ENCODE results near the gene TRPM2. TPM values are rescaled to one million over a fixed set of nuclear protein-coding genes. Genes with fewer than 3 reads are reported as not detected.

The TRPM2 gene
- total RNA-seq, 1 donor from 2014 or later: 2.8 TPM

DNA sequence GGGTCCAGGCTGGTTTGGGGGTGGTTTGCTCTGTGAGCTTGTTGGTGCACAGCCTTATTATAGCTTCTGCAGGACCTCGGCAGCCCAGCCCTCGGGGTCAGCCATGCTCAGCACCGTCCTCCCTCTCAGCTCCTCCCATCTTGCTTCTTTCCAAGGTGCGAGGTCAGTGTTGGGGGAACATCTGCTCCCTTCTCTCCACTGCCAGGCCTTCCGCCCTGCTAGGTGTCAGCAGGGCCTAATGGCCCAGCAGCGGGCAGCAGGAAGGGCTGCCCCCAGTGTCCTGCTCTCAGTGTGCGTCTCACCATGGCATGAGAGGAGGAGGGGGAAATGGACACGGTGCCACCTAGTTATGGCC is 65.4 kb downstream of the TRPM2 start:
- no peaks in the 10 kb centered on the region for H3K27me3 ChIP-seq (ENCODE audit: control insufficient read depth, insufficient read depth, low read length)
- TF ChIP-seq CTCF (IDR thresholded peaks at IDR 0.05; ENCODE audit: insufficient read depth, low read length, poor library complexity, severe bottlenecking): no peak
- DNase-seq (ENCODE audit: low read depth): no peak
- no peaks in the 10 kb centered on the region for H3K36me3 ChIP-seq (ENCODE audit: control insufficient read depth, insufficient read depth, low read length)
- H3K4me3 ChIP-seq (ENCODE audit: low read depth, low read length): no peak overlapping the region

DNA sequence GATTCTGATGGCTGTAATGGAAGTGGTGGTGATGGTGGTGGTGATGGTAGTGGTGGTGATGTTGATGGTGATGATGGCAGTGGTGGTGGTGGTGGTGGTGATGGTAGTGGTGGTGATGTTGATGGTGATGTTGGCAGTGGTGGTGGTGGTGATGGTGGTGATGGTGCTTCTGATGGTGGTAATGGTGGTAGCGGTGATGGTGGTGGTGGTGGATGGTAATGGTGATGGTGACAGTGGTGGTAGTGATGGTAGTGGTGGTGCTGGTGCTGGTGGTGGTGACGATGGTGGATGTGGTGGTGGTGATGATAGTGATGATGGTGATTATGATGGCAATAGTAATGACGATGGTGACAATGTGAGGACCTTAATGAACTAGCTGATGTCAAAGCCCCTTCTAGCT is 66.3 kb downstream of the TRPM2 start:
- TF ChIP-seq CTCF (IDR thresholded peaks at IDR 0.05; ENCODE audit: insufficient read depth, low read length, poor library complexity, severe bottlenecking): no peak
- DNase-seq (ENCODE audit: low read depth): no peak

GRCh38 chr21:44420416-44421205 is 67.2 kb downstream of the TRPM2 start:
- no peak for DNase-seq (ENCODE audit: low read depth)
- Histone ChIP-seq H3K4me3 (ENCODE audit: low read depth, low read length) (no peak overlapping the region), H3K36me3 (ENCODE audit: control insufficient read depth, insufficient read depth, low read length) (no peaks in the 10 kb centered on the region), H3K27me3 (ENCODE audit: control insufficient read depth, insufficient read depth, low read length) (no peaks in the 10 kb centered on the region)
- TF ChIP-seq CTCF (IDR thresholded peaks at IDR 0.05; ENCODE audit: insufficient read depth, low read length, poor library complexity, severe bottlenecking): no peak

More for the DNA sequence above, 66.3 kb downstream of the TRPM2 start:
- H3K36me3 ChIP-seq (ENCODE audit: control insufficient read depth, insufficient read depth, low read length): no peaks in the 10 kb centered on the region
- no peak overlapping the region for H3K4me3 ChIP-seq (ENCODE audit: low read depth, low read length)
- H3K27me3 ChIP-seq (ENCODE audit: control insufficient read depth, insufficient read depth, low read length): no peaks in the 10 kb centered on the region

- H3K27me3 ChIP-seq (ENCODE audit: control insufficient read depth, insufficient read depth, low read length): no peaks in the 10 kb centered on the region
- no peak overlapping the region for H3K4me3 ChIP-seq (ENCODE audit: low read depth, low read length)
- DNase-seq (ENCODE audit: low read depth): no peak
- no peaks in the 10 kb centered on the region for H3K36me3 ChIP-seq (ENCODE audit: control insufficient read depth, insufficient read depth, low read length)
- TF ChIP-seq CTCF (IDR thresholded peaks at IDR 0.05; ENCODE audit: insufficient read depth, low read length, poor library complexity, severe bottlenecking): no peak
These were observed 68.8 kb downstream of the TRPM2 start for GRCh38 chr21:44421901-44422840.

DNA sequence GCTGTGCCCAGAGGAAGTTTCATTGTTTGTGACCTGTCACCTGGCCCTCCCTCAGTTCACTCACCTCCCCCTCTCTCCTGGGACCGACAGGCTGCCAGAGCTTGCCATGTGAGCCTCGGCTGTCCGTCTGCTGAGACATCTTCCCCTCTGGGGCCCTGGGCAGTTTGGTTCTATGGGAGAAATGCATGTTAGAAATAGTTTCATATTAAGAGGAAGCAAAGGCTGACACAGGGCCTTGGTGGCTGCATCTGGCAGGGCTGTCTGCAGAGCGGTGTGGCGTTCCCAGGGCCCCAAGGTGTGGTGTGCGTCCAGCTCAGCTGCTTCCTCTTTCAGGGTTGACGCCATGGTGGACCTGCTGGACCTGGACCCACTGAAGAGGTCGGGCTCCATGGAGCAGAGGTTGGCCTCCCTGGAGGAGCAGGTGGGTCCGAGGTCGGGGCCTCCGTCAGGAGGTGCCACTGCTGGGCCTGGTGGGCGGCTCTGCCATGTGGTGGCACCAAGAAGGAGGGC is 69.9 kb downstream of the TRPM2 start:
- no peak for TF ChIP-seq CTCF (IDR thresholded peaks at IDR 0.05; ENCODE audit: insufficient read depth, low read length, poor library complexity, severe bottlenecking)

More for the DNA sequence above, 69.9 kb downstream of the TRPM2 start:
- no peaks in the 10 kb centered on the region for H3K27me3 ChIP-seq (ENCODE audit: control insufficient read depth, insufficient read depth, low read length)
- no peak for DNase-seq (ENCODE audit: low read depth)
- H3K4me3 ChIP-seq (ENCODE audit: low read depth, low read length): no peak overlapping the region
- H3K36me3 ChIP-seq (ENCODE audit: control insufficient read depth, insufficient read depth, low read length): no peaks in the 10 kb centered on the region

Data from kidney epithelial cell (primary cell).